DMS53 (cell line): ENCODE measurements around the gene MIEF2.
"Not testable (repeated sequence)": the region's sequence is repeated elsewhere in the genome, so short reads cannot be mapped to it uniquely, and the experiment has no call there.

Experiments used
- DNase-seq: peaks from one replicate; lab custom pipeline; 2025; lab: John Stamatoyannopoulos, UW

MIEF2 gene

DNA sequence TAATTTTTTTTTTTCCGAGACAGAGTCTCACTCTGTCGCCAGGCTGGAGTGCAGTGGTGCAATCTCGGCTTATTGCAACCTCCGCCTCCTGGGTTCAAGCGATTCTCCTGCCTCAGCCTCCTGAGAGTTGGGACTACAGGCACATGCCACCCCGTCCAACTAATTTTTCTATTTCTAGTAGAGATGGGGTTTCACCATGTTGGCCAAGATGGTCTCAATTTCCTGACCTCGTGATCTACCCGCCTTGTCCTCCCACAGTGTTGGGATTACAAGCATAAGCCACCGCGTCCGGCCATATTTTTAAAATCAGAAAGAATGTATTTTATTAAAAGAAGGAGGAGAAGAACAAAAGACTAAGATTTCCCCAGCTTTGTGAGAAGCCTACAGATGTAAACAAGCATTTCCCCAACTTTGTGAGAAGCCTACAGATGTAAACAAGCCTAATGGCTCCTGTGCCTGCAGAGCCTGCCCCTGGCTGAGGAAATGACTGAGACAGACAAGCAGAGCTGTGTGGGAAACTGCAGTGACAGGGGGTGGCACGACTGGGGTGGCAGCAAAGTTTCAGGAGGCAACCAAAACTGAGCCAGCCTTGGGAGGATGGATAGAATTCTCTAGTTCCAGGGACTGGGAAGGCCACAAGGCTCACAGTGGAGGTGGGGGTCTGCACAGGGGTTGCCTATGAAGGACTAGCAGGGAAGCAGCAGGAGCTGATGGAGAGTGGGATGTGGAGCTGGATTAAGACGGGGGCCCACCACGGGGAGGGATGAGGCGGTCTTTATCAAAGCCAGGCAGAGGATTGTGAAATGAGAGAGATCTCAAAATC is 31.5 kb downstream of the MIEF2 start:
- no peak for DNase-seq

DNA sequence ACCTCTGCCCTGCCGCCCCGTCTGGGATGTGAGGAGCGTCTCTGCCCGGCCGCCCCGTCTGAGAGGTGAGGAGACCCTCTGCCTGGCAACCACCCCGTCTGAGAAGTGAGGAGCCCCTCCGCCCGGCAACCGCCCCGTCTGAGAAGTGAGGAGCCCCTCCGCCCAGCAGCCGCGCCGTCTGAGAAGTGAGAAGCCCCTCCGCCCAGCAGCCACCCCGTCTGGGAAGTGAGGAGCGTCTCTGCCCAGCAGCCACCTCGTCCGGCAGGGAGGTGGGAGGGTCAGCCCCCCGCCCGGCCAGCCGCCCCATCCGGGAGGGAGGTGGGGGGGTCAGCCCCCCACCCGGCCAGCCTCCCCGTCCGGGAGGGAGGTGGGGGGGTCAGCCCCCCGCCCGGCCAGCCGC is 37.6 kb downstream of the MIEF2 start:
- not testable (repeated sequence) for DNase-seq

DNA sequence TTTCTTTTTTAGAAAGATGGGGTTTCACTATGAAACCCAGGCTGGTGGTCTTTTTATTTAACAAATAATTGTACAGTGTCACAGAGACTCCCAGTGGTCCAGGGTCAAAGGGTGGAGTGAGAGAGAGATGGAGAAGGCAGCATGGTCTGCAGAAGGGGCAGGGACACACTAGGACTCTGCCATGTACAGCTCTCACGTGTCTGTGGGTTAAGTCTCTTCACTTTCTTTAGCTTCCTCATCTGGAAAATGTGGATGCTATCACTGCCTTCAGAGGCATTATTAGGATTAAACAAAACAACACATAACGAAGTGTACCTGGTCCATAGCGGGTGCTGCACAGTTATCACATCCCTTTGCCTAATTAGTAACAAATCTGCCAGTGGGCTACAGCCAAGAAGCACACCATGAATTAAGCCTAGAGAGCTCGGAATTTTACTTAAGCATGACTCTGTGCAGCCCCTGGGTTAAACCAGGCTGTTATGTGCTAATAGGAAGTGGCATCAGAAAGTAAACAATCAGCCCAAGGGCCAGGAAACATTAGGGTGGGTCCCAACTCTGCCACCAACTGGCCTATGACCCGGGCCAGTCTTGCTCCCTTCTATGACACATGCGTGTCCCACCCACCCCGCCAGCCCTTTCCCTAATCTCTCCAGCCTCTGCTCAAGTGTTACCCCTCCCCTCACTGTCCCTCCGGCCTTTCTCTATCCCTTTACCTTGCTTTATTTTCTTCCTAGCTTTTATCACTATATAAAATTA is 40.4 kb downstream of the MIEF2 start:
- DNase-seq, result no peak

DNA sequence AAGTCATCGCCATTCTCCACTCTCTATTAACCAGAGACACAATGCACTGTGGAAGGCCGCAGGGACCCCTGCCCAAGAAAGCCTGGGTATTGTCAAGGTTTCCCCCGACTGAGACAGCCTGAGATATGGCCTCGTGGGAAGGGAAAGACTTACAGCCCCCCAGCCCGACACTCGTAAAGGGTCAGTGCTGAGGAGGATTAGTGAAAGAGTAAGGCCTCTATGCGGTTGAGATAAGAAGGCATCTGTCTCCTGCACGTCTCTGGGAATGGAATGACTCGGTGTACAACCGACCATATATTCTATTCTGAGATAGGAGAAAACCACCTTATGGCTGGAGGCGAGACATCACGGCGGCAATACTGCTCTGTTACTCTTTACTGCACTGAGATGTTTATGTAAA is 42.7 kb downstream of the MIEF2 start:
- not testable (repeated sequence) for DNase-seq

DNA sequence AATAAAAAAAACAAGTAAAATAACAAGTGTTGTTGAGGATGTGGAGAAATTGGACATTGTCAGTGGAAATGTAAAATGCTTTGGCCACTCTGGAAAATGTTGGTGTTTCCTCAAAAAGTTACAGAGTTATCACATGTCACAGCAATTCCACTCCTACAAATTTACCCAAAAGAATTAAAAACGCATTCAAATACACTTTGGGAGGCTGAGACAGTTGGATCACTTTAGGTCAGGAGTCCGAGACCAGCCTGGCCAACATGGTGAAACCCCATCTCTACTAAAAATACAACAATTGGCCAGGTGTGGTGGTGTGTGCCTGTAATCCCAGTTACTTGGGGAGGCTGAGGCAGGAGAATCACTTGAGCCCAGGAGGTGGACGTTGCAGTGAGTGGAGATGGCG is 48.7 kb downstream of the MIEF2 start:
- DNase-seq, result no peak

DNA sequence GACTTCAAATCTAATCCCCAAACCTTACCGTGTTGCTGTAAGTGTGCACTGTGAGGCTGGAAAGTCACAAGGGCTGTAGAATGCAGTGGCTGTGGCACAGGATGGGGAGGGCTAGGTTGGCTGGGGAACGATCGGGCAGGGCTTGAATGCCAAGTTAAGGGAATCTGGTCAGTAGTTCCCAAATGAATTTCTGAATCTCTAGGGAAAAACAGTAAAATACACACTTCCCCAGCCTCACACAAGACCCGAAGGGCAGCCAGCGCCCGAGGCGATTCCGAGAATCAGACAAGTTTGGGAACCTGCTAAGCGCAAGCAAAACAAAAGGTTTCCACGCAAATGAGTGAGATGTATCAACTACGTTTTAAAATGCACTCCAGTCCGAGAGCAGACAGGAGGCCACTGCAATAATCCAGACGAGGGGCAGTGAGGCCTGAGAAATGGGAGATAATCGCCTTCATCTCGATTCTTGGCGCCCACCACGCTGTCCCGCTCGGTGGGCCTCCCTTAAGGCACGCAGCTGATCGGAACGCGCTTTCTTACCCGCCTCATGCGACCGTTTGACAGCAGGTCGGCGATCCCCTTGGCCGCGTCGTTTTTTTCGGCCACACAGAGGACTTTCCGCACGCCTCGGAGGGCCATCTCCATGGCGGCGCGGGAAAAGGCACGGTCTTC is 53.7 kb downstream of the MIEF2 start:
- DNase-seq, result peak; percentile 39

DNA sequence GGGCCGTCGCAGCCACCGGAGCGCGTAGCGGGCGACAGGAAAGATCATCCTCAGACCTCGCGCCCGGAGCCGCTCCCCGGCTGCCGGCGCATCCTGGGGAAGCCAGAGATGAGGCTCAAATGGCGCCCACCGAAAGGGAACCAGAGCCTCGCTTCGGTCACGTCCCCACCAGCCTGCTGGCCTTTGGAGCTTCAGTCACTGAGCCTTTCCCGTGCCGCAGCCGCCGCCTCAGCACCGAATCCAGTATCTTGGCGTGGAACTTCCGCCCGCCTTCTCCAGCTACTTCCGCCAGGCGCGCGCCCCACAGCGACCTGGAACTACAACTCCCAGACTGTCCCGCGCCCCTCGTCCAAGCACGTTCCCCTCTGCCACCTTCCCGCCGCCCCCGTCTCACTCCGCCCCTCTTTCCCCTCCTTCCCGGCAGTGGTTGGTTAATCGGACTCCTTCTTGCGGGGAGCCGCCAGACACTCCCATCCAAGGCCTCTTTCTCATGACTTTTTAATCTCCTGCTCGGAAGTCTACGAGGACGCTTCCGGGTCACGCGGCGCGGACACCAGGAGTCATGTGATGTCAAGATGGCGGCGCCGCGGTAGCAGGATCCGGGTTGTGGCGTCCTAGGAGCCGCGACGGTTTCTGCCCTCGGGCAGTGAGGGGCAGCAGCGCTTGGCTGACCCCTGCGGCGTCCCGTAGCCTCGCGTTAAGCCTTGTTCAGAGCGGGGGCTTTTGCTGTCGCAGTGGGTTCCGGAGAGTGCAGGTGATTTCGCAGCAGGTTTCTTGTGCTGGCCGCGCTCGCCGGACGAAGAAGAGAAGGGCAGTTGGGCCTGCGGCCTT is 54.5 kb downstream of the MIEF2 start, which contains the start of the genes SMCR8 and TOP3A:
TSS of gene SMCR8 (plus strand) at position 563 of the 831 bp plus-strand sequence. CDS start 497 bp downstream, outside the sequence.
TSS of gene TOP3A (minus strand) at position 264 of the 831 bp plus-strand sequence. CDS start at position 48, 216 bp downstream.
- peak; percentile 98 for DNase-seq

DNA sequence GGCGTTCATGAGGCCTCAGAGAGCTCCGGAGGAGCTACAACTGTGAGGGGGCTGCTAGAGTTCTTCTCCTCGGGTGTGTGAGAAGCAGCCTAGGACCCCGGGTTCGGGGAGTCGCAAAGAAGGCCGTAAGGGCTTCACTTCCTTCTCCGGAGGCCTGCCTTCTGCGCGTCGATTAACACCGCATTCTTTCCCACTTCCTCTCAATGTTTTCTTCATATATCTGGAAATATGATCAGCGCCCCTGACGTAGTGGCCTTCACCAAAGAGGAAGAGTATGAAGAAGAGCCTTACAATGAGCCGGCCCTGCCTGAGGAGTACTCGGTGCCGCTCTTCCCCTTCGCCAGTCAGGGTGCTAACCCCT is 55.1 kb downstream of the MIEF2 start:
- DNase-seq, result no peak

DNA sequence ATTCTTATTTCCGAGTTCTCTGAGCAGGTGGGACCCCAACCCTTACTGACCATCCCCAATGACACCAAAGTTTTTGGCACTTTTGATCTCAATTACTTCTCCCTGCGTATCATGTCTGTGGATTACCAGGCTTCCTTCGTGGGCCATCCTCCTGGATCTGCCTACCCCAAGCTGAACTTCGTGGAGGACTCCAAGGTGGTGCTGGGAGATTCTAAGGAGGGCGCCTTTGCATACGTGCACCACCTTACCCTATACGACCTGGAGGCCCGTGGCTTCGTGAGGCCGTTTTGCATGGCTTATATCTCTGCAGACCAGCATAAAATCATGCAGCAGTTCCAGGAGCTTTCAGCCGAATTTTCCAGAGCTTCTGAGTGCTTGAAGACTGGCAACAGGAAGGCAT is 55.5 kb downstream of the MIEF2 start:
- DNase-seq, result no peak
